ENCODE data around the gene CDH13.

- TF ChIP-seq POLR2A (IDR thresholded peaks at IDR 0.05) (no peak), POLR2AphosphoS5 (IDR thresholded peaks at IDR 0.05) (no peak), EP300 (IDR thresholded peaks at IDR 0.05) (no peak)
- TF ChIP-seq, protein P1, sequence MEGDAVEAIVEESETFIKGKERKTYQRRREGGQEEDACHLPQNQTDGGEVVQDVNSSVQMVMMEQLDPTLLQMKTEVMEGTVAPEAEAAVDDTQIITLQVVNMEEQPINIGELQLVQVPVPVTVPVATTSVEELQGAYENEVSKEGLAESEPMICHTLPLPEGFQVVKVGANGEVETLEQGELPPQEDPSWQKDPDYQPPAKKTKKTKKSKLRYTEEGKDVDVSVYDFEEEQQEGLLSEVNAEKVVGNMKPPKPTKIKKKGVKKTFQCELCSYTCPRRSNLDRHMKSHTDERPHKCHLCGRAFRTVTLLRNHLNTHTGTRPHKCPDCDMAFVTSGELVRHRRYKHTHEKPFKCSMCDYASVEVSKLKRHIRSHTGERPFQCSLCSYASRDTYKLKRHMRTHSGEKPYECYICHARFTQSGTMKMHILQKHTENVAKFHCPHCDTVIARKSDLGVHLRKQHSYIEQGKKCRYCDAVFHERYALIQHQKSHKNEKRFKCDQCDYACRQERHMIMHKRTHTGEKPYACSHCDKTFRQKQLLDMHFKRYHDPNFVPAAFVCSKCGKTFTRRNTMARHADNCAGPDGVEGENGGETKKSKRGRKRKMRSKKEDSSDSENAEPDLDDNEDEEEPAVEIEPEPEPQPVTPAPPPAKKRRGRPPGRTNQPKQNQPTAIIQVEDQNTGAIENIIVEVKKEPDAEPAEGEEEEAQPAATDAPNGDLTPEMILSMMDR (IDR thresholded peaks at IDR 0.05) = no peak
These were observed 1021.6 kb downstream of the CDH13 start for GRCh38 chr16:83648347-83648746.
